H1 (cell line): ENCODE data around the gene TTC34.

ENCODE experiments used
- JUND ChIP-seq: IDR thresholded peaks from 2 replicates; pipeline ENCODE4 v1.6.1; 2011; ENCODE audit warnings: mild to moderate bottlenecking, improper control_type of control experiment, low read length
- POLR2A ChIP-seq, 2 experiments: IDR thresholded peaks; 1 replicate in 1 of 2; 2 replicates in 1 of 2; pipeline ENCODE4 v1.6.1; 2011; ENCODE audit warnings: low read depth in 2 of 2, low read length in 2 of 2, mild to moderate bottlenecking in 2 of 2; ENCODE audit errors: control extremely low read depth in 1 of 2
- POLR2AphosphoS5 ChIP-seq: IDR thresholded peaks from 2 replicates; pipeline ENCODE4 v1.6.1; 2011; ENCODE audit warnings: low read depth, low read length
- ZNF274 ChIP-seq: IDR thresholded peaks from 2 replicates; pipeline ENCODE4 v1.7.0; 2012; ENCODE audit warnings: low read length, borderline replicate concordance; ENCODE audit errors: extremely low read depth
- TF ChIP-seq, protein P1 (sequence below), 3 experiments: IDR thresholded peaks; 1 replicate in 2 of 3; 2 replicates in 1 of 3; pipeline versions ENCODE4 v1.5.1 to v1.6.1; 2011; ENCODE audit warnings: low read length in 3 of 3, mild to moderate bottlenecking in 3 of 3, inconsistent platforms in 2 of 3, low read depth in 1 of 3, moderate library complexity in 1 of 3; ENCODE audit not compliant: insufficient read depth in 1 of 3; ENCODE audit errors: control extremely low read depth in 1 of 3
- TF ChIP-seq, protein P2 (sequence below): IDR thresholded peaks from 2 replicates; pipeline ENCODE4 v1.6.1; 2011; ENCODE audit warnings: low read length, improper control_type of control experiment

DNA sequence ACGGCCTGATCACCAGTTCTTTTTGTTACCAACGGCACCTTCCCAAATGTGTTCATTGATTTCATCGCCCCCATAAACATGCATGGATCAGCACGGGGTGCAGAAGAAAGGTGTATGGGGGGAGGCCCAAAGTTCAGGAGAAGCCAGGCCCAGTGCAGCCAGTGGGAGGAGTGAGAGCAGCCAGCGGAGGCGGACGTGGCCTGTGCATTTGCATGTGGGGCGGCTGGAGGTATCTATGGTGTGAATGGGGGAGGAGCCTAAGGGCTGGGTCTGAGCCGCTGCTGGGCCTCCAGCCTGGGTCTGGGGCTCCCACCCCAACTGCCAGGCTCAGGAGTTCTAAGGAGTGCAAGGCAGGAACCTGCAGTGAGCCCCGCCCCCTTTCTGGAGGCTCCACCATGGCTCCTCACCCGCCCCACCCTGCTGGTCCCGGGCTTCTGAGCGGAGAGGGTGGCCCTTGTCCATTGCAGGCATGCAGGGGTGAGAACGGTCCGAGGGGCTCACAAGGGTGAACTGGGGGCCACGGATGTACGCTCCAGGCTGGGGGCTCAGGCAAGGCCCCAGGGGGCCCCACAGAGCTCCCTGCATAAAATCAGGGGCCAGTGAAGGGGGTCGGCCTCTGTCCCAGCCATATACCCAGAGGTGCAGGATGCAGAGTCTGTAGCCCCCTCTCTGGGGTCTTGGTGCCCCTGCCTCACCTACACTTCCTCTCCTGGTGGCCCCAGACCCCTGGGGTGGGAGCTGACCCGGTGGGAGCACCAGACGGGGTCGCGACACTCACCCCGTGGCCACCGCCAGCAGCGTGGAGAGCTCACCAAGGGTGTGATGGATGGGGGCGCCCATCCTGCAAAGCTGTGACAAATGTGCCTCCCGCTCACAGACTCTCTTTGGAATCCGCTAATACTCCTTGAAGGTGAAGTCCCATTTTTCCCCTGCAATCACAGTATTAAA, 31.3 kb upstream of the TTC34 start:
- no peak for TF ChIP-seq POLR2A (IDR thresholded peaks at IDR 0.05; ENCODE audit: control extremely low read depth in 1 of 2, low read depth in 2 of 2, low read length in 2 of 2)
- TF ChIP-seq JUND: no peak
- TF ChIP-seq POLR2AphosphoS5: no peak
- TF ChIP-seq, protein P1, sequence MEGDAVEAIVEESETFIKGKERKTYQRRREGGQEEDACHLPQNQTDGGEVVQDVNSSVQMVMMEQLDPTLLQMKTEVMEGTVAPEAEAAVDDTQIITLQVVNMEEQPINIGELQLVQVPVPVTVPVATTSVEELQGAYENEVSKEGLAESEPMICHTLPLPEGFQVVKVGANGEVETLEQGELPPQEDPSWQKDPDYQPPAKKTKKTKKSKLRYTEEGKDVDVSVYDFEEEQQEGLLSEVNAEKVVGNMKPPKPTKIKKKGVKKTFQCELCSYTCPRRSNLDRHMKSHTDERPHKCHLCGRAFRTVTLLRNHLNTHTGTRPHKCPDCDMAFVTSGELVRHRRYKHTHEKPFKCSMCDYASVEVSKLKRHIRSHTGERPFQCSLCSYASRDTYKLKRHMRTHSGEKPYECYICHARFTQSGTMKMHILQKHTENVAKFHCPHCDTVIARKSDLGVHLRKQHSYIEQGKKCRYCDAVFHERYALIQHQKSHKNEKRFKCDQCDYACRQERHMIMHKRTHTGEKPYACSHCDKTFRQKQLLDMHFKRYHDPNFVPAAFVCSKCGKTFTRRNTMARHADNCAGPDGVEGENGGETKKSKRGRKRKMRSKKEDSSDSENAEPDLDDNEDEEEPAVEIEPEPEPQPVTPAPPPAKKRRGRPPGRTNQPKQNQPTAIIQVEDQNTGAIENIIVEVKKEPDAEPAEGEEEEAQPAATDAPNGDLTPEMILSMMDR (IDR thresholded peaks at IDR 0.05; ENCODE audit: control extremely low read depth in 1 of 3, insufficient read depth in 1 of 3, low read depth in 1 of 3, low read length in 3 of 3): no peak
- TF ChIP-seq ZNF274: no peak
- TF ChIP-seq, protein P2, sequence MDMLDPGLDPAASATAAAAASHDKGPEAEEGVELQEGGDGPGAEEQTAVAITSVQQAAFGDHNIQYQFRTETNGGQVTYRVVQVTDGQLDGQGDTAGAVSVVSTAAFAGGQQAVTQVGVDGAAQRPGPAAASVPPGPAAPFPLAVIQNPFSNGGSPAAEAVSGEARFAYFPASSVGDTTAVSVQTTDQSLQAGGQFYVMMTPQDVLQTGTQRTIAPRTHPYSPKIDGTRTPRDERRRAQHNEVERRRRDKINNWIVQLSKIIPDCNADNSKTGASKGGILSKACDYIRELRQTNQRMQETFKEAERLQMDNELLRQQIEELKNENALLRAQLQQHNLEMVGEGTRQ: no peak
